ENCODE data around the gene TPK1. TPM values are rescaled to one million over a fixed set of nuclear protein-coding genes. Genes with fewer than 3 reads are reported as not detected.

Gene TPK1
- polyA plus RNA-seq, 1 donor, result 5.4 TPM

DNA sequence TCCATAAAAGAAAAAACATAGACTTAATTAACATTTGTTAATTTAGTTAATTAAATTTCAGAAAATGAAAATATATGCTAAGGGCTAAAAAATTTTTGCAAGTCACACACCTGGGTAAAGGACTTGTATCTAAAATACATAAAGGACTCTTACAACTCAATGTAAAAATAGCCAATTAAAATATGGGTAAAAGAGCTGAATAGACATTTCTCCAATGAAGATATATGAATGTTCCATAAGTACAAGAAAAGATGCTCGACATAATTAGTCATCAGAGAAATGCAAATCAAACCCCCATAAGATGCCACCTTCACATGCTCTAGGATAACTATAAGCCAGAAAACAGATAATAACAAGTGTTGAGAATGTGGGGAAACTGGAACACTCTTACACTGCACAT lies 288.0 kb downstream of the TPK1 start:
- WGBS (ENCODE audit: insufficient coverage, low lambda C conversion rate), result no CpG with 5 or more reads among the region's 1 CpG
- no peak overlapping the region for H3K4me3 ChIP-seq (ENCODE audit: low read length)
- H3K36me3 ChIP-seq (ENCODE audit: control insufficient read depth, insufficient read depth, low read length), result no peaks in the 10 kb centered on the region
- no peak for DNase-seq
- no peak overlapping the region for H3K27ac ChIP-seq (ENCODE audit: low read length)
- no peaks in the 10 kb centered on the region for H3K27me3 ChIP-seq (ENCODE audit: control insufficient read depth, insufficient read depth, low read length)
- H3K9me3 ChIP-seq (ENCODE audit: control insufficient read depth, low read depth, low read length), result no peaks in the 10 kb centered on the region
- H3K4me1 ChIP-seq (ENCODE audit: control insufficient read depth, insufficient read depth, low read length), result no peaks in the 10 kb centered on the region

DNA sequence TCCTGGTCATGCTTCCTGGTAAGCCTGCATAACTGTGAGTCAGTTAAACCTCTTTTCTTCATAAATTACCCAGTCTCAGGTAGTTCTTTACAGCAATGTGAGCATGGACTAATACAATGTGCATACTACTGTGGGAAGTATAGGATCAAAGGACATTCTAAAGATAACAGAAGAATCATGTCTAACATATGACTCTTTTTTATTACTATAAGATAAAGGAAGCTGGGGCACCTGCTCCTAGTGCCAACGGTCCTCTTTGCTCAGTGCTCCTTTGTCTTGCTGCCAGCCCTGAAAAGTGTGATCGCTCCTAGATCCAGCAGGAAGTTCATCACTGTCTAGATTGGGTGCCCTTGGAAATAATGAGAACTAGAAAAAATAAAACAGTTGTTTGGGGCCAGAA lies 289.1 kb downstream of the TPK1 start:
- no peaks in the 10 kb centered on the region for H3K36me3 ChIP-seq (ENCODE audit: control insufficient read depth, insufficient read depth, low read length)
- no peak overlapping the region for H3K27ac ChIP-seq (ENCODE audit: low read length)
- H3K27me3 ChIP-seq (ENCODE audit: control insufficient read depth, insufficient read depth, low read length), result no peaks in the 10 kb centered on the region
- WGBS (ENCODE audit: insufficient coverage, low lambda C conversion rate), result no CpG with 5 or more reads among the region's 2 CpGs
- DNase-seq, result peak; percentile 11 to 62
- H3K4me3 ChIP-seq (ENCODE audit: low read length), result no peak overlapping the region
- H3K4me1 ChIP-seq (ENCODE audit: control insufficient read depth, insufficient read depth, low read length), result no peaks in the 10 kb centered on the region
- no peaks in the 10 kb centered on the region for H3K9me3 ChIP-seq (ENCODE audit: control insufficient read depth, low read depth, low read length)

DNA sequence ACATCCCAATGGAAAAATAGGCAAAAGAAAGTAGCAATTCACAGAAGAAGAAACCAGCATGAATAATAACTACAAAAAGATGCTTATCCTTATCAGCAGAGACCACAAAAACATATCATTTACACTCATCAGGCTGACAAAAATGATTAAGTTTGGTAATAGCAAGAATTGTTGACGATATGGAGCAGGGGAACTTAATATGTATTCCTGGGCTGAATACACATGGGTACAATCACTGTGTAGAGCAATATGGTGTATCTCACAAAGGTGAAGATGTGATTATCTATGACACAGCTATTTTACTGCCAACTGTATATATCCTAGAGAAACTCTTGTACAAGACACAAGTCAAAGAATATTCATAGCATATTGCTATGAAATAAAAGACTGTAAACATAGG lies 290.5 kb downstream of the TPK1 start:
- Histone ChIP-seq H3K27ac (ENCODE audit: low read length) (no peak overlapping the region), H3K27me3 (ENCODE audit: control insufficient read depth, insufficient read depth, low read length) (no peaks in the 10 kb centered on the region), H3K4me1 (ENCODE audit: control insufficient read depth, insufficient read depth, low read length) (no peaks in the 10 kb centered on the region), H3K4me3 (ENCODE audit: low read length) (no peak overlapping the region), H3K36me3 (ENCODE audit: control insufficient read depth, insufficient read depth, low read length) (no peaks in the 10 kb centered on the region), H3K9me3 (ENCODE audit: control insufficient read depth, low read depth, low read length) (no peaks in the 10 kb centered on the region)
- no peak for DNase-seq
- no CpG with 5 or more reads among the region's 1 CpG for WGBS (ENCODE audit: insufficient coverage, low lambda C conversion rate)

DNA sequence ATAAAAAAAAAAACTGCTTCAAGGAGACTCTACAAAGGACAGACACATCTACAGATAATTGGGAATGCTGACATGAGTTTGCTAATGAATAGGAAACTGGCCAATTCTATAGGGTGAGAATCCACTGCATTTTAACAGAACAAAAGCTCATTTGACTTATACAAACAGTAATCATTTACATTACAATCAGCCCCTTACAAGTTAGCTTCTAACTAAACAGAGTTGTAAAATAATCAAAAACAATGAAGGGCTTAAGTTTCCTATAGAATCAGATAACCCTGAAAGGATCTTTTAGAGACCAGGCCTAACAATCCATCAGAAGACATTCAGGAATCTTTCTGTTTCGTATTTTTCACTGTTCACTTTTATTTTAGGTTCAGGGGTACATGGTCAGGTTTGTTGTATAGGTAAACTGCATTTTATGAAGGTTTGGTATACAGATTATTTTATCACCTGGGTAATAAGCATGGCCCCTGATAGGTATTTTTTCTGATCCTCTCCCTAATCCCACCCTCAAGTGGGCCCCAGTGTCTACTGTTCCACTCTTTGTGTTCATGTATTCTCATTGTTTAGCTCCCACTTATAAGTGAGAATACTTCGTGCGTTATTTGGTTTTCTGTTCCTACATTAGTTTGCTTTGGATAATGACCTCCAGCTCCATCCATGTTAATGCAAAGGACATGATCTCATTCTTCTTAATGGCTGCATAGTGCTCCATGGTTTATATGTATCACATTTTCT lies 301.0 kb downstream of the TPK1 start:
- DNase-seq, result no peak
- 76% methylated on average over 3 of the region's 3 CpGs for WGBS (ENCODE audit: insufficient coverage, low lambda C conversion rate)
- Histone ChIP-seq H3K36me3 (ENCODE audit: control insufficient read depth, insufficient read depth, low read length) (no peaks in the 10 kb centered on the region), H3K9me3 (ENCODE audit: control insufficient read depth, low read depth, low read length) (no peaks in the 10 kb centered on the region), H3K27ac (ENCODE audit: low read length) (no peak overlapping the region), H3K4me1 (ENCODE audit: control insufficient read depth, insufficient read depth, low read length) (no peaks in the 10 kb centered on the region), H3K27me3 (ENCODE audit: control insufficient read depth, insufficient read depth, low read length) (no peaks in the 10 kb centered on the region), H3K4me3 (ENCODE audit: low read length) (no peak overlapping the region)

DNA sequence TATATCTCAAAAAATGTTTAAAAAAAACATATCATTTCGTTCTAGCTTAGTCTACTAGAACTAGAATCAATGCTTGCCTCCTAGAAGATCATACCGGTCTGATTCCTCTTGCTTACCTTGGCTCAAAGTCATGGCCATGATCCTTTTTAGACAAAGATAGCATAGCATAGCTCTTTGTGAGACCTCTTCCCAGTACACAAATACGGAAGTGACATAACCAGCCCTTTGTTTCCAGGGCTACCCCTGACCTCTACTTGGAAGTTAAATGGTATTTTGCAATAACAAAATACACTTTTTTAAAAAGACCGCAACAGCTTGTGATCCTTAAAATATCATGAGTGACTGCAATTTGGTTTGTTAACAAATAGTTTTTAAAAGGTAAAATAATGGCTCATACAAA lies 301.7 kb downstream of the TPK1 start:
- 89% methylated on average over 3 of the region's 4 CpGs for WGBS (ENCODE audit: insufficient coverage, low lambda C conversion rate)
- DNase-seq, result no peak
- no peaks in the 10 kb centered on the region for H3K27me3 ChIP-seq (ENCODE audit: control insufficient read depth, insufficient read depth, low read length)
- no peaks in the 10 kb centered on the region for H3K4me1 ChIP-seq (ENCODE audit: control insufficient read depth, insufficient read depth, low read length)
- H3K9me3 ChIP-seq (ENCODE audit: control insufficient read depth, low read depth, low read length), result no peaks in the 10 kb centered on the region
- H3K4me3 ChIP-seq (ENCODE audit: low read length), result no peak overlapping the region
- H3K36me3 ChIP-seq (ENCODE audit: control insufficient read depth, insufficient read depth, low read length), result no peaks in the 10 kb centered on the region
- no peak overlapping the region for H3K27ac ChIP-seq (ENCODE audit: low read length)

DNA sequence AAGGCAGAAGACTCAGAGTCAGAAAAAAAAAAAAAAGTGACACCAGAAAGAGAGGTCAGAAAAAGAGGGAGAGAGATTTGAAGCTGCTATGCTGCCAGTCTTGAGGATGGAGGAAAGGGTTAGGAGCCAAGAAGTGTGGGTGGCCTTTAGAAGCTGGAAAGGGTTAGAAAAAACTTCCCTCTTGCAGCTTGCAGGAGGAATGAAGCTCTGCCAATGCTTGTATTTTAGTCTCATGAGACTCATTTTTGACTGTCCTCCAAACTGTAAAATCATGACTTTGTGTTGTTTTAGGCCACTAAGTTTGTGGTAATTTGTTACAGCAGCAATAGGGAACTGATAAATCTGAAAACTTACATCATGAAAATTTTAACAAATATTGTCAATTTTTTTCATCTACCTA lies 304.7 kb downstream of the TPK1 start:
- no peaks in the 10 kb centered on the region for H3K4me1 ChIP-seq (ENCODE audit: control insufficient read depth, insufficient read depth, low read length)
- no peak overlapping the region for H3K4me3 ChIP-seq (ENCODE audit: low read length)
- DNase-seq, result no peak
- H3K27ac ChIP-seq (ENCODE audit: low read length), result no peak overlapping the region
- H3K36me3 ChIP-seq (ENCODE audit: control insufficient read depth, insufficient read depth, low read length), result no peaks in the 10 kb centered on the region
- H3K9me3 ChIP-seq (ENCODE audit: control insufficient read depth, low read depth, low read length), result no peaks in the 10 kb centered on the region
- H3K27me3 ChIP-seq (ENCODE audit: control insufficient read depth, insufficient read depth, low read length), result no peaks in the 10 kb centered on the region

DNA sequence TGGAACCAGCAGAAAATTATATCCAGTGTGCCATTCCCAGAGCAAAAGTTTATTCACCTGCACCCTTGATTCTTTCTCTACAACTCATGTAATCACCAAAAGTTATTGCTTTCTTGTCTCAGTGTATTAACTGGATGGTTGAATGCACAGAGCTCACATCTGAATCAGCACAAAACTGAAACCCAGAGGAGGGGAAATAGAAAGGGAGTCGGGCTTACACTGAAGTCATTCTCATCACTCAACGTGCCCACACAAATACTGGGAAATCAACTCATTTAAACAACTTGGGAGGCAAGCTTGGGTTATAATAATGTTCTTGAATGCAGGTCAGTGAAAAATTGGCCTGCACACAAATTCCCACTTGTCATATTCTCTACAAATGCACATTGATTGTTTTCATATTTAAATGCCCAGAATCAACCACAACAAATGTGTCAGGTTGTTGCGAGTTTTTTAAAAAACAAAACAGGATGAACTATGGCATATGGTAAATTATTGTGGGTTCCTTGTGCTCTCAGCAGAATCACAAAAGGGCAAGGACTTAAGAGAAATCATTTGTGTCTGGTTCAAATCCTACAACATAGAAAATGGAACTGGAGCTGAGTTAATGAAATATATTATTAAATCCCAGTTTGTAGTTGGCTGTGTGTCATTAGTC lies 306.5 kb downstream of the TPK1 start:
- H3K4me3 ChIP-seq (ENCODE audit: low read length), result no peak overlapping the region
- H3K27me3 ChIP-seq (ENCODE audit: control insufficient read depth, insufficient read depth, low read length), result no peaks in the 10 kb centered on the region
- H3K9me3 ChIP-seq (ENCODE audit: control insufficient read depth, low read depth, low read length), result no peaks in the 10 kb centered on the region
- no peak overlapping the region for H3K27ac ChIP-seq (ENCODE audit: low read length)
- H3K4me1 ChIP-seq (ENCODE audit: control insufficient read depth, insufficient read depth, low read length), result no peaks in the 10 kb centered on the region
- no peak for DNase-seq
- no peaks in the 10 kb centered on the region for H3K36me3 ChIP-seq (ENCODE audit: control insufficient read depth, insufficient read depth, low read length)
- 100% methylated on average over 1 of the region's 3 CpGs for WGBS (ENCODE audit: insufficient coverage, low lambda C conversion rate)

DNA sequence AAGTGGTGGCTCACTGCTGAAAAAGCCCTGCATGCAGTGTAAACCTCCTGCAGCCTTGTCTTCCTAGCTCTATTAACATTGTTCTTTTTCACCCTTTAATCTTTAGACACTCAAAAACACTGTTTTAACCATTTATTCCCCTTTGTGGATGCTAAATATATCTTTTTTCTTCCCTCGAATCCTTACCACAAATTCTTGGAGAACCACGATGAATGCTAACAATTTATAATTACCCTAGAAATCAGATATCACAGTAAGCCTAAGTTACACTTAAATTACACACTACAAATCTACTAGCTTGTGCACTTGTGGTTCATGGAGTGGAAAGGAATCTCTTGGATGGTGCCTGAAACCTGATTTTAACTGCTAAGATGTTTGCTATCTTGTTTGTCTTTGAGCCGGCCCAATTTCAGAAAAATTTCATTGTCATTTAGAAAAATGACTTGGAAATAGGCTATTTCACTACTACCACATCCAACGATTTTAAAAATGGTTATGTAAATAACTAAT lies 307.3 kb downstream of the TPK1 start:
- no peak for DNase-seq
- no peak overlapping the region for H3K27ac ChIP-seq (ENCODE audit: low read length)
- H3K36me3 ChIP-seq (ENCODE audit: control insufficient read depth, insufficient read depth, low read length), result no peaks in the 10 kb centered on the region
- no peaks in the 10 kb centered on the region for H3K27me3 ChIP-seq (ENCODE audit: control insufficient read depth, insufficient read depth, low read length)
- no peaks in the 10 kb centered on the region for H3K9me3 ChIP-seq (ENCODE audit: control insufficient read depth, low read depth, low read length)
- H3K4me3 ChIP-seq (ENCODE audit: low read length), result no peak overlapping the region
- WGBS (ENCODE audit: insufficient coverage, low lambda C conversion rate), result 77% methylated on average over 4 of the region's 4 CpGs
- no peaks in the 10 kb centered on the region for H3K4me1 ChIP-seq (ENCODE audit: control insufficient read depth, insufficient read depth, low read length)

DNA sequence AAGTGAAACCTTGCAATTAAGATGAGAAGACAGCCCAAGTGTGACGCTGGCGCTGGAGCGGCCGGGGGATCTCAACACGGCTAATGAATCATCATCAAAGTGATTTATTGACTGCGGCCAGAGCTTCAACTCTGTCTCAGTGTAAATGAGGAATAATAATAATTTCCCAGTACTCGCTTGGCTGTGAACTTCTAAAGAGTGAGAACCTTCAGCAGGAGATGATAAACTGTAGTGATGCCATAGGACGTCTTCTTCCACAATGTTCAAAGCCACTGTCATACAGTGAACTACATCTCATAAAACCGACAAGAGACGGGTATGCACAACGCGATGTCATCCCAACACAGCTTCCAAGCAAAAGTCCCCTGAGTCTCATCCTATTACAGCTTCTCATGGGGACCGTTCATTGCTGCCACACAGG lies 308.8 kb downstream of the TPK1 start:
- no peak overlapping the region for H3K4me3 ChIP-seq (ENCODE audit: low read length)
- no peaks in the 10 kb centered on the region for H3K36me3 ChIP-seq (ENCODE audit: control insufficient read depth, insufficient read depth, low read length)
- H3K27me3 ChIP-seq (ENCODE audit: control insufficient read depth, insufficient read depth, low read length), result no peaks in the 10 kb centered on the region
- DNase-seq, result no peak
- no peaks in the 10 kb centered on the region for H3K4me1 ChIP-seq (ENCODE audit: control insufficient read depth, insufficient read depth, low read length)
- WGBS (ENCODE audit: insufficient coverage, low lambda C conversion rate), result no CpG with 5 or more reads among the region's 13 CpGs
- H3K9me3 ChIP-seq (ENCODE audit: control insufficient read depth, low read depth, low read length), result no peaks in the 10 kb centered on the region
- H3K27ac ChIP-seq (ENCODE audit: low read length), result no peak overlapping the region

DNA sequence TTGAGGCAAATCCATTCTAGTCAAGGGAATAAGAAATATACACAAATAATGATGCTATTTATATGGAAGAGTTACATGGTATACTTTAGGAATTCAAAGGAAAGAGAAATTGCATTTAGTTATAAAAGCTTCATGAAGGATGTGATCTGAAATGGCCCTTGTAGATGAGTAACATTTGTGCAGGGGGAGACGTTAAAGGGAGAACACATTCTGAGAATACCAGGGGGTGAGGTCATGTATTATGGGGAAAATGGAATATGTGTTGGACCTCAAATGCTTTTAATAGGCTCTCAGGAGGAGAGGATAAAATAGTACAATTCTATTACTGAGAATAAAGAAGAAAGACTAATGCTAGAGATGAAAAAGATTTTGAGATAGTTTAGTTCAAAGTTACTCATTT lies 309.9 kb downstream of the TPK1 start:
- no peaks in the 10 kb centered on the region for H3K9me3 ChIP-seq (ENCODE audit: control insufficient read depth, low read depth, low read length)
- WGBS (ENCODE audit: insufficient coverage, low lambda C conversion rate), result no CpG with 5 or more reads among the region's 1 CpG
- H3K36me3 ChIP-seq (ENCODE audit: control insufficient read depth, insufficient read depth, low read length), result no peaks in the 10 kb centered on the region
- DNase-seq, result no peak
- H3K4me3 ChIP-seq (ENCODE audit: low read length), result no peak overlapping the region
- H3K27ac ChIP-seq (ENCODE audit: low read length), result no peak overlapping the region
- H3K27me3 ChIP-seq (ENCODE audit: control insufficient read depth, insufficient read depth, low read length), result no peaks in the 10 kb centered on the region
- H3K4me1 ChIP-seq (ENCODE audit: control insufficient read depth, insufficient read depth, low read length), result no peaks in the 10 kb centered on the region

DNA sequence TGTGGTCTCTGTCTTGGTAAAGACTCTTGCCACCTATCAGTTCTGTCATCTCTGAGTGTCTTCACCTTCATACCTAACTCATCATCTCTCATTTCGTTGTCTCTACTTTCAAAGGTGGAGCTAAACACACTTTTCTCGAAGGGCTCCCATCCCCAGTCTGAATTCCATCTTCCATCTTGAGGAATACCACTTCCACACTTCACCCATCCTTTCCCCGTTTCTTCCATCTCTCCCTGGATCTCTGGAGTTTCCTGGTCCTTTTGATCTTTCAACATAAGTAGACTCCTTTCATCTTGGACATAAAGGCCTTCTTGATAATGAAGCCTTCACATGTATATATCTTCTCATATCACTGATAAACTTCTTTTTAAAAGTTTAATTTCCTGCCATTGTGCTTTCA lies 311.6 kb downstream of the TPK1 start:
- Histone ChIP-seq H3K27me3 (ENCODE audit: control insufficient read depth, insufficient read depth, low read length) (no peaks in the 10 kb centered on the region), H3K9me3 (ENCODE audit: control insufficient read depth, low read depth, low read length) (no peaks in the 10 kb centered on the region), H3K4me3 (ENCODE audit: low read length) (no peak overlapping the region), H3K4me1 (ENCODE audit: control insufficient read depth, insufficient read depth, low read length) (no peaks in the 10 kb centered on the region), H3K27ac (ENCODE audit: low read length) (no peak overlapping the region), H3K36me3 (ENCODE audit: control insufficient read depth, insufficient read depth, low read length) (no peaks in the 10 kb centered on the region)
- 91% methylated on average over 3 of the region's 3 CpGs for WGBS (ENCODE audit: insufficient coverage, low lambda C conversion rate)
- no peak for DNase-seq

All from large intestine (tissue), 3 donors.